Type B pancreatic cell (in vitro differentiated cells): ENCODE data around the gene HNF1A. TPM values are rescaled to one million over a fixed set of nuclear protein-coding genes. Genes with fewer than 3 reads are reported as not detected.

Experiments used
- DNase-seq: peaks from one replicate; pipeline ENCODE4 v3.0.0; 2021; ENCODE audit warnings: mixed read lengths; ENCODE audit not compliant: unreplicated experiment; ENCODE audit errors: extremely low spot score
- H3K27ac Mint-ChIP-seq: 2 replicates; pipeline ENCODE4 v1.8.0; 2021; ENCODE audit warnings: mild to moderate bottlenecking, mixed read lengths
- H3K27me3 Mint-ChIP-seq: 2 replicates; pipeline ENCODE4 v1.8.0; 2021; ENCODE audit warnings: mixed read lengths
- H3K36me3 Mint-ChIP-seq: 2 replicates; pipeline ENCODE4 v1.8.0; 2021; ENCODE audit warnings: mixed read lengths
- H3K4me1 Mint-ChIP-seq: one replicate; pipeline ENCODE4 v1.8.0; 2021; ENCODE audit warnings: mixed read lengths; ENCODE audit not compliant: unreplicated experiment
- H3K4me3 Mint-ChIP-seq: 2 replicates; pipeline ENCODE4 v1.8.0; 2021; ENCODE audit warnings: mild to moderate bottlenecking, mixed read lengths
- H3K9me3 Mint-ChIP-seq: 2 replicates; pipeline ENCODE4 v1.8.0; 2021; ENCODE audit warnings: mixed read lengths
- CTCF ChIP-seq: fragments of 200-600 bp; sonication (generic); conservative IDR thresholded peaks from 2 replicates; pipeline ENCODE4 v1.5.0; 2021; ENCODE audit warnings: antibody characterized with exemption, mild to moderate bottlenecking
- total RNA-seq: library from RNA; stranded (reverse); gene quantifications from 2 replicates; pipeline ENCODE4 v1.2.1, GENCODE V29; 2021; ENCODE audit warnings: low replicate concordance

Gene HNF1A
- total RNA-seq, 1 donor from 2014 or later: 7.2 TPM

GRCh38 chr12:120979862-120980696, 1.7 kb downstream of the HNF1A start:
- Mint-ChIP-seq H3K9me3 (no peaks in the 10 kb centered on the region), H3K27ac (peak overlapping the region; percentile 57), H3K4me3 (peak overlapping the region; percentile 83), H3K27me3 (no peaks in the 10 kb centered on the region), H3K36me3 (no peaks in the 10 kb centered on the region), H3K4me1 (peaks cover 16% of the 10 kb centered on the region)
- TF ChIP-seq CTCF: no peak
- DNase-seq: no peak

- H3K4me3 Mint-ChIP-seq: peak overlapping the region; percentile 80
These were observed 2.5 kb downstream of the HNF1A start for GRCh38 chr12:120980800-120981368.

GRCh38 chr12:120981407-120981941, 3.1 kb downstream of the HNF1A start:
- H3K9me3 Mint-ChIP-seq: no peaks in the 10 kb centered on the region
- no peak for DNase-seq
- no peak for TF ChIP-seq CTCF
- peaks cover 12% of the 10 kb centered on the region for H3K4me1 Mint-ChIP-seq
- H3K36me3 Mint-ChIP-seq: no peaks in the 10 kb centered on the region
- no peaks in the 10 kb centered on the region for H3K27me3 Mint-ChIP-seq
- peak overlapping the region; percentile 55 for H3K4me3 Mint-ChIP-seq
- peak overlapping the region; percentile 62 for H3K27ac Mint-ChIP-seq

More at GRCh38 chr12:120980800-120981368, 2.5 kb downstream of the HNF1A start:
- Mint-ChIP-seq H3K27ac (peak overlapping the region; percentile 57), H3K4me1 (peaks cover 16% of the 10 kb centered on the region), H3K27me3 (no peaks in the 10 kb centered on the region), H3K36me3 (no peaks in the 10 kb centered on the region), H3K9me3 (no peaks in the 10 kb centered on the region)
- no peak for TF ChIP-seq CTCF
- DNase-seq: no peak

GRCh38 chr12:120982659-120983058, 4.3 kb downstream of the HNF1A start:
- no peak for DNase-seq

GRCh38 chr12:120983759-120984158, 5.4 kb downstream of the HNF1A start:
- peak overlapping the region; percentile 65 for H3K27ac Mint-ChIP-seq

More at GRCh38 chr12:120982659-120983058, 4.3 kb downstream of the HNF1A start:
- Mint-ChIP-seq H3K9me3 (no peaks in the 10 kb centered on the region), H3K4me1 (peaks cover 12% of the 10 kb centered on the region), H3K36me3 (no peaks in the 10 kb centered on the region), H3K27ac (peak overlapping the region; percentile 76), H3K27me3 (no peaks in the 10 kb centered on the region), H3K4me3 (no peak overlapping the region)
- TF ChIP-seq CTCF: no peak

More at GRCh38 chr12:120983759-120984158, 5.4 kb downstream of the HNF1A start:
- DNase-seq: no peak
- no peaks in the 10 kb centered on the region for H3K27me3 Mint-ChIP-seq
- H3K4me1 Mint-ChIP-seq: peaks cover 12% of the 10 kb centered on the region
- TF ChIP-seq CTCF: no peak
- no peak overlapping the region for H3K4me3 Mint-ChIP-seq
- H3K9me3 Mint-ChIP-seq: no peaks in the 10 kb centered on the region
- H3K36me3 Mint-ChIP-seq: no peaks in the 10 kb centered on the region
